B cell (primary cell): ENCODE results near the gene HIPK3.

Source experiments
- CTCF ChIP-seq: fragments of 200-600 bp; IDR thresholded peaks from one replicate; pipeline ENCODE4 v1.8.0; 2022; ENCODE audit warnings: antibody characterized with exemption, mild to moderate bottlenecking
- EZH2 ChIP-seq: IDR thresholded peaks from 2 replicates; pipeline ENCODE4 v1.6.1; 2012; ENCODE audit warnings: borderline replicate concordance, low read depth, mild to moderate bottlenecking, moderate library complexity, low read length; ENCODE audit not compliant: insufficient read depth, poor library complexity, severe bottlenecking

GRCh38 chr11:33373636-33374035 is 116.5 kb downstream of the HIPK3 start:
- TF ChIP-seq CTCF: no peak
- no peak for TF ChIP-seq EZH2
